ENCODE data around the gene C10orf88. TPM values are rescaled to one million over a fixed set of nuclear protein-coding genes. Genes with fewer than 3 reads are reported as not detected.

Gene C10orf88
- total and polyA plus RNA-seq, 2 of the 13 experiments (the other 11 are each of a cell fraction or from before 2014, with no cell fraction given): 4.6 to 11.8 TPM

DNA sequence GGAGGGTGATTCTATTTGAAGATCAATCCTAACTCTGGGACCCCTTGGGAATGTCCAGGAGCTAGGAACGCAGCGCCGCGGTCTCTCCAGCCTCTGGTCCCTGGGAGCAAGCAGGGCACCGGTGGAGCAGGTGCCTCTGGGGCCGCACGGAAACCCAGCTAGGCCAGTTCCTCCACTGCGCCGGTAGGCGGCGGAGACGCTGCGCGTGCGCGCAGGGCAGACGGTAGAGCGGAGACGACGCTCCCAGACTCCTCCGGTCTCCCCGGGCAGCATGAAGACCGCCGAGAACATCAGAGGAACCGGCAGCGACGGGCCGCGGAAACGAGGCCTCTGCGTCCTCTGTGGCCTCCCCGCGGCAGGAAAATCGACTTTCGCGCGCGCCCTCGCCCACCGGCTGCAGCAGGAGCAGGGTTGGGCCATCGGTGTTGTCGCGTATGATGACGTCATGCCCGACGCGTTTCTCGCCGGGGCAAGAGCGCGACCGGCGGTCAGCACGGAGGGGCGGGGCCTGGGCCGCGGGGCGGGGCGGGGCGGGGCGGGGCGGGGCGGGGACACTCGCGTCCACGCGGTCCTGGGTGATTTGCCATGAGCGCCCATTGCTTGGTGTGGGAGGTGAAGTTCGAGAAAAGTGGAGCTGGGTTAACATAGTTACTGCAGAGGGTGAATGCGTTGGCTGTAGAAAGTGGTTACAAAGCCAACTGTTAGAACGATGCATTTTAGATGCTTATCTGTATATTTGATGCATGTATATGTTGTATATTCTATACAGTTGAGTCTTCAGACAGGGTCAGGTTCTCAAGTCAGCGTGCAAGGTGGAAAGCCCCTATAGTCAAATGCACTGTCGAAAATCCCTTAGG, 26.4 kb upstream of the C10orf88 start, which contains the start of gene PSTK (continued):
- TF ChIP-seq, protein P1, sequence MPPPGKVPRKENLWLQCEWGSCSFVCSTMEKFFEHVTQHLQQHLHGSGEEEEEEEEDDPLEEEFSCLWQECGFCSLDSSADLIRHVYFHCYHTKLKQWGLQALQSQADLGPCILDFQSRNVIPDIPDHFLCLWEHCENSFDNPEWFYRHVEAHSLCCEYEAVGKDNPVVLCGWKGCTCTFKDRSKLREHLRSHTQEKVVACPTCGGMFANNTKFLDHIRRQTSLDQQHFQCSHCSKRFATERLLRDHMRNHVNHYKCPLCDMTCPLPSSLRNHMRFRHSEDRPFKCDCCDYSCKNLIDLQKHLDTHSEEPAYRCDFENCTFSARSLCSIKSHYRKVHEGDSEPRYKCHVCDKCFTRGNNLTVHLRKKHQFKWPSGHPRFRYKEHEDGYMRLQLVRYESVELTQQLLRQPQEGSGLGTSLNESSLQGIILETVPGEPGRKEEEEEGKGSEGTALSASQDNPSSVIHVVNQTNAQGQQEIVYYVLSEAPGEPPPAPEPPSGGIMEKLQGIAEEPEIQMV (CRISPR knock-in tag; IDR thresholded peaks at IDR 0.05; ENCODE audit: low read depth): peak; percentile 30; the same call in 1 of the 2 replicates
- no peak for TF ChIP-seq ZNF543 (CRISPR knock-in tag; IDR thresholded peaks at IDR 0.05)
- TF ChIP-seq SATB2 (CRISPR knock-in tag; IDR thresholded peaks at IDR 0.05): 0 out of 2 replicates have a peak, but pooled peaks have one; percentile 76
- TF ChIP-seq, protein P2, sequence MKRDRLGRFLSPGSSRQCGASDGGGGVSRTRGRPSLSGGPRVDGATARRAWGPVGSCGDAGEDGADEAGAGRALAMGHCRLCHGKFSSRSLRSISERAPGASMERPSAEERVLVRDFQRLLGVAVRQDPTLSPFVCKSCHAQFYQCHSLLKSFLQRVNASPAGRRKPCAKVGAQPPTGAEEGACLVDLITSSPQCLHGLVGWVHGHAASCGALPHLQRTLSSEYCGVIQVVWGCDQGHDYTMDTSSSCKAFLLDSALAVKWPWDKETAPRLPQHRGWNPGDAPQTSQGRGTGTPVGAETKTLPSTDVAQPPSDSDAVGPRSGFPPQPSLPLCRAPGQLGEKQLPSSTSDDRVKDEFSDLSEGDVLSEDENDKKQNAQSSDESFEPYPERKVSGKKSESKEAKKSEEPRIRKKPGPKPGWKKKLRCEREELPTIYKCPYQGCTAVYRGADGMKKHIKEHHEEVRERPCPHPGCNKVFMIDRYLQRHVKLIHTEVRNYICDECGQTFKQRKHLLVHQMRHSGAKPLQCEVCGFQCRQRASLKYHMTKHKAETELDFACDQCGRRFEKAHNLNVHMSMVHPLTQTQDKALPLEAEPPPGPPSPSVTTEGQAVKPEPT (CRISPR knock-in tag; IDR thresholded peaks at IDR 0.05; ENCODE audit: low read depth): peak; percentile 78; the same call in 1 of the 2 replicates
- 0 out of 2 replicates have a peak, but pooled peaks have one; percentile 39 for TF ChIP-seq ZMYM3 (CRISPR knock-in tag; IDR thresholded peaks at IDR 0.05)
- TF ChIP-seq ZNF296 (CRISPR knock-in tag; conservative IDR thresholded peaks at IDR 0.05): peak; percentile 76; the same call in 1 of the 2 replicates
- peak; percentile 94 for TF ChIP-seq HES4 (CRISPR knock-in tag; IDR thresholded peaks at IDR 0.05; ENCODE audit: borderline replicate concordance)
- peak; percentile 87; the same call in 1 of the 2 replicates for TF ChIP-seq BRCA1 (CRISPR knock-in tag; IDR thresholded peaks at IDR 0.05)
- TF ChIP-seq THAP11 (CRISPR knock-in tag; IDR thresholded peaks at IDR 0.05): peak; percentile 86
- no peak for TF ChIP-seq MBNL3 (CRISPR knock-in tag; conservative IDR thresholded peaks at IDR 0.05)
- TF ChIP-seq TEAD2 (CRISPR knock-in tag; IDR thresholded peaks at IDR 0.05): peak; percentile 64; the same call in 1 of the 2 replicates
- TF ChIP-seq ZIK1 (CRISPR knock-in tag; IDR thresholded peaks at IDR 0.05; ENCODE audit: borderline replicate concordance, low read depth): peak; percentile 83
- 0 out of 2 replicates have a peak, but pooled peaks have one; percentile 23 for TF ChIP-seq NFKBIZ (CRISPR knock-in tag; IDR thresholded peaks at IDR 0.05)
- no peak for TF ChIP-seq TOPORS (CRISPR knock-in tag; IDR thresholded peaks at IDR 0.05)
- TF ChIP-seq CHCHD3 (CRISPR knock-in tag; IDR thresholded peaks at IDR 0.05): 0 out of 2 replicates have a peak, but pooled peaks have one; percentile 51
- 0 out of 2 replicates have a peak, but pooled peaks have one; percentile 63 for TF ChIP-seq ZNF780A (CRISPR knock-in tag; IDR thresholded peaks at IDR 0.05)
- peak; percentile 63; the same call in 1 of the 2 replicates for TF ChIP-seq GATA4 (IDR thresholded peaks at IDR 0.05; ENCODE audit: borderline replicate concordance, low read depth)
- peak; percentile 46 for TF ChIP-seq RBM39 (IDR thresholded peaks at IDR 0.05; ENCODE audit: low read depth, low read length, poor library complexity, severe bottlenecking)
- peak; percentile 48; the same call in 1 of the 2 replicates for TF ChIP-seq ZMAT3 (CRISPR knock-in tag; conservative IDR thresholded peaks at IDR 0.05)
- peak; percentile 81 to 92 for TF ChIP-seq POLR2A (IDR thresholded peaks at IDR 0.05; ENCODE audit: insufficient read depth in 1 of 2, low read depth in 2 of 2, low read length in 2 of 2)
- peak; percentile 83; the same call in 1 of the 2 replicates for TF ChIP-seq KLF12 (CRISPR knock-in tag; IDR thresholded peaks at IDR 0.05; ENCODE audit: borderline replicate concordance)
- peak; percentile 48; the same call in 1 of the 2 replicates for TF ChIP-seq NFYC (CRISPR knock-in tag; IDR thresholded peaks at IDR 0.05)
- TF ChIP-seq HOXD1 (CRISPR knock-in tag; IDR thresholded peaks at IDR 0.05): 0 out of 2 replicates have a peak, but pooled peaks have one; percentile 83
- no peak for TF ChIP-seq MIER2 (CRISPR knock-in tag; IDR thresholded peaks at IDR 0.05)
- TF ChIP-seq ZNF589 (CRISPR knock-in tag; conservative IDR thresholded peaks at IDR 0.05): peak; percentile 57
- TF ChIP-seq ZNF292 (CRISPR knock-in tag; IDR thresholded peaks at IDR 0.05; ENCODE audit: borderline replicate concordance, low read depth): peak; percentile 87; the same call in 1 of the 2 replicates
- peak; percentile 91 for TF ChIP-seq ZNF256 (CRISPR knock-in tag; conservative IDR thresholded peaks at IDR 0.05)
- TF ChIP-seq YEATS4 (CRISPR knock-in tag; IDR thresholded peaks at IDR 0.05; ENCODE audit: borderline replicate concordance): peak; percentile 91

All from HepG2 (cell line).